A673 (cell line): ENCODE measurements around the gene UBXN6. TPM values are rescaled to one million over a fixed set of nuclear protein-coding genes. Genes with fewer than 3 reads are reported as not detected.

Experiments used
- BruUV-seq: library from RNA; stranded (reverse); fragments of 400-500 nt; replicated peaks from 2 replicates; lab custom pipeline; 2021; lab: Mats Ljungman, UMichigan
- CTCF ChIA-PET: fragments of 300-600 bp; sonication (Branson Sonifier 250); formaldehyde crosslinking; loops from one replicate; lab custom pipeline; 2022; ENCODE audit warnings: antibody characterized with exemption; lab: Charles Lee
- POLR2A ChIA-PET: fragments of 300-600 bp; sonication (Branson Sonifier 250); formaldehyde crosslinking; loops from one replicate; lab custom pipeline; 2022; ENCODE audit warnings: antibody characterized with exemption; ENCODE audit not compliant: low non-redundant PET; lab: Charles Lee
- DNase-seq: peaks from one replicate; pipeline ENCODE4 v3.0.0-alpha.2; 2015; ENCODE audit warnings: low spot score
- H3K27ac ChIP-seq: fragments of 200-600 bp; sonication (generic); 2 replicates; pipeline ENCODE4 v1.5.1; 2016; ENCODE audit warnings: mixed run types, low read depth, mild to moderate bottlenecking, mixed read lengths, antibody characterized with exemption, low read length; ENCODE audit not compliant: poor library complexity, severe bottlenecking
- H3K27me3 ChIP-seq: fragments of 200-600 bp; sonication (generic); replicated peaks from 2 replicates; pipeline ENCODE4 v1.6.1; 2017; ENCODE audit warnings: mixed run types, low read depth, mild to moderate bottlenecking, mixed read lengths, antibody characterized with exemption, low read length; ENCODE audit not compliant: insufficient read depth, poor library complexity
- H3K36me3 ChIP-seq: fragments of 200-600 bp; sonication (generic); 2 replicates; pipeline ENCODE4 v1.6.1; 2016; ENCODE audit warnings: mixed run types, mild to moderate bottlenecking, mixed read lengths, antibody characterized with exemption, low read length; ENCODE audit not compliant: insufficient read depth, poor library complexity, severe bottlenecking
- H3K4me1 ChIP-seq: fragments of 200-600 bp; sonication (generic); 2 replicates; pipeline ENCODE4 v1.6.1; 2017; ENCODE audit warnings: mixed run types, mild to moderate bottlenecking, mixed read lengths, antibody characterized with exemption, low read length; ENCODE audit not compliant: insufficient read depth, poor library complexity, severe bottlenecking
- H3K4me3 ChIP-seq: fragments of 200-600 bp; sonication (generic); 2 replicates; pipeline ENCODE4 v1.5.1; 2016; ENCODE audit warnings: low read depth, mixed run types, mild to moderate bottlenecking, mixed read lengths, low read length; ENCODE audit not compliant: poor library complexity, severe bottlenecking
- H3K9me3 ChIP-seq: fragments of 200-600 bp; sonication (generic); 2 replicates; pipeline ENCODE4 v1.6.1; 2016; ENCODE audit warnings: mixed run types, low read depth, mild to moderate bottlenecking, mixed read lengths, antibody characterized with exemption, low read length; ENCODE audit not compliant: poor library complexity, severe bottlenecking
- CTCF ChIP-seq: fragments of 300-800, 200-600 bp; sonication (generic); conservative IDR thresholded peaks from 2 replicates; pipeline ENCODE4 v1.5.1; 2017; ENCODE audit warnings: low read depth, mild to moderate bottlenecking, antibody characterized with exemption, low read length, moderate library complexity, mixed read lengths
- EZH2 ChIP-seq: fragments of 200-600 bp; sonication (generic); IDR thresholded peaks from 2 replicates; pipeline ENCODE4 v1.6.1; 2017; ENCODE audit warnings: borderline replicate concordance, low read depth, mild to moderate bottlenecking, mixed read lengths, antibody characterized with exemption, low read length; ENCODE audit not compliant: poor library complexity, severe bottlenecking
- intact Hi-C: fragments of 100-400 bp; cut with micrococcal nuclease; formaldehyde crosslinking; loops from one replicate; pipeline ENCODE4 v1.10.0; 2022; ENCODE audit not compliant: unreplicated experiment
- total RNA-seq: library from RNA; stranded (reverse); gene quantifications from 2 replicates; pipeline ENCODE4 v1.2.3, GENCODE V29; 2021

Gene UBXN6
- total RNA-seq, 1 experiment from 2014 or later, result 49.1 TPM

- no peaks in the 10 kb centered on the region for H3K27me3 ChIP-seq
- ChIA-PET POLR2A (interaction anchor here (0.7 kb wide), 1 partner anchor 82 kb away, joined by 4 read pairs; no protein-coding TSS in a partner anchor), CTCF (no interaction called here)
- no peaks in the 10 kb centered on the region for H3K9me3 ChIP-seq
- no peak for DNase-seq
- H3K36me3 ChIP-seq, result peaks cover 21% of the 10 kb centered on the region
- TF ChIP-seq EZH2 (no peak), CTCF (no peak)
- no TSS peak for BruUV-seq
- H3K4me3 ChIP-seq, result no peak overlapping the region
- no peaks in the 10 kb centered on the region for H3K4me1 ChIP-seq
- intact Hi-C loops, result no loop called here
- no peak overlapping the region for H3K27ac ChIP-seq
These were observed 41.7 kb upstream of the UBXN6 start for GRCh38 chr19:4499318-4499717.

DNA sequence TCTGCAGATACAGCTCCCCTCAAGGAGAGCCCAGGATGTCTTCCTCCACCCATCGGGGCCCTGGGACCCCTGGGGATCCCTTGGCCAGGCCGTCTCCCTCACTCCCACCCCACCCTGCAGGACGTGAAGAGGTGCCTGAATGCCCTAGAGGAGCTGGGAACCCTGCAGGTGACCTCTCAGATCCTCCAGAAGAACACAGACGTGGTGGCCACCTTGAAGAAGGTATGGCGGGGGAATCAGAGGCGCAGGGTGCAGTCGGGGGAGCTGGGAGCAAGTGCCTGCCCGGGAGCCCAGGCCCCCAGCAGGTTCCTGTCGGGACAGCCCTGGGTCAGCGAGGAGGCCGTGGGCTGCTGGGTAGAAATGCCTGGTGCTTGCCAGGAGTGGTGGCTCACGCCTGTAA, 41.1 kb upstream of the UBXN6 start:
- POLR2A ChIA-PET, result no interaction called here
- no TSS peak for BruUV-seq
- TF ChIP-seq EZH2, result no peak
- no peak for TF ChIP-seq CTCF
- no peak overlapping the region for H3K27ac ChIP-seq
- H3K27me3 ChIP-seq, result no peaks in the 10 kb centered on the region
- no peaks in the 10 kb centered on the region for H3K4me1 ChIP-seq
- H3K4me3 ChIP-seq, result no peak overlapping the region
- intact Hi-C loops, result no loop called here
- peaks cover 27% of the 10 kb centered on the region for H3K36me3 ChIP-seq
- no peaks in the 10 kb centered on the region for H3K9me3 ChIP-seq
- CTCF ChIA-PET, result no interaction called here
- no peak for DNase-seq

DNA sequence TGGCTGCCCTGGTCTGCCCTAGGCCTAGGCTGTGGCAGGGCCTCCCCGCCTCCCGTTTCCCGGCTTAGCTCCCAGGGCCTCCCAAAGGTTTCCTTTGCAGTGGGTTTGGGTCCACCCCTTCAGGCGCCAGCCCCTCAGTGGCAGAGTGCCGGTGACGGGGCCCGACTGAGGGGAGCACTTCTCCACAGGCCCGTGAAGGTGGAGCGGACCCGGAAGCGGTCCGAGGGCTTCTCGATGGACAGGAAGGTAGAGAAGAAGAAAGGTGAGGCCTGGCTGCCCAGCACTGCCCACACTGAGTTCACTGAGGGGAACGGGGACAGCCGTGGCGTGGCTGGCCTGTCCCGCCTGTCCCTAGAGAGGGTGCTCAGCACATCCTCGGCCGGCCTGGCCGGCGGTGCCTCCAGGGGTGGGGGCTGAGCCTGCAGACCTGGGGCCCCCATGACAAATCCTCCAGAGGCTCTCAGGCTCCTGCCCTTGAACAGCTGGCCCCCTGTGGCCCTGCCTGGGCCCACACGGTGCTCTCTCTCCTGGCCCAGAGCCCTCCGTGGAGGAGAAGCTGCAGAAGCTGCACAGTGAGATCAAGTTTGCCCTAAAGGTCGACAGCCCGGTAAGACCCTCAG, 40.3 kb upstream of the UBXN6 start:
- Histone ChIP-seq H3K36me3 (peaks cover 35% of the 10 kb centered on the region), H3K4me1 (no peaks in the 10 kb centered on the region), H3K27ac (no peak overlapping the region), H3K9me3 (no peaks in the 10 kb centered on the region), H3K4me3 (no peak overlapping the region), H3K27me3 (no peaks in the 10 kb centered on the region)
- intact Hi-C loops, result no loop called here
- ChIA-PET CTCF (no interaction called here), POLR2A (no interaction called here)
- no peak for DNase-seq
- no TSS peak for BruUV-seq
- TF ChIP-seq CTCF (no peak), EZH2 (no peak)
